GM12878 (cell line): ENCODE data around the gene FAM89A. TPM values are rescaled to one million over a fixed set of nuclear protein-coding genes. Genes with fewer than 3 reads are reported as not detected.

Experiments used
- BACH1 ChIP-seq: fragments of 450-650 bp; IDR thresholded peaks from 2 replicates; pipeline ENCODE4 v1.6.1; 2017; ENCODE audit warnings: mild to moderate bottlenecking, borderline replicate concordance
- BHLHE40 ChIP-seq, 2 experiments: fragments of 450-650 bp in 1 of 2; IDR thresholded peaks; 2 replicates each; pipeline ENCODE4 v1.6.1; 2011 to 2017; ENCODE audit warnings: low read depth in 2 of 2, borderline replicate concordance in 1 of 2, improper control_type of control experiment in 1 of 2, low read length in 1 of 2, mild to moderate bottlenecking in 1 of 2
- CEBPZ ChIP-seq: fragments of 150-350 bp; IDR thresholded peaks from 2 replicates; pipeline ENCODE4 v1.6.1; 2016; ENCODE audit warnings: low read depth, low read length
- CREB1 ChIP-seq: IDR thresholded peaks from 2 replicates; pipeline ENCODE4 v1.6.1; 2012; ENCODE audit warnings: low read depth, mild to moderate bottlenecking, inconsistent platforms
- CREM ChIP-seq: IDR thresholded peaks from 2 replicates; pipeline ENCODE4 v1.6.1; 2014; ENCODE audit warnings: antibody characterized with exemption, low read depth
- E2F4 ChIP-seq: IDR thresholded peaks from 2 replicates; pipeline ENCODE4 v1.6.1; 2012; ENCODE audit warnings: low read depth, low read length, improper control_type of control experiment
- E4F1 ChIP-seq: fragments of 450-650 bp; IDR thresholded peaks from 2 replicates; pipeline ENCODE4 v1.6.1; 2018; ENCODE audit warnings: borderline replicate concordance, mild to moderate bottlenecking; ENCODE audit not compliant: partially characterized antibody
- HSF1 ChIP-seq: fragments of 150-350 bp; IDR thresholded peaks from 2 replicates; pipeline ENCODE4 v1.6.1; 2014; ENCODE audit warnings: mild to moderate bottlenecking, low read depth, low read length
- JUNB ChIP-seq: IDR thresholded peaks from 2 replicates; pipeline ENCODE4 v1.6.1; 2016; ENCODE audit warnings: antibody characterized with exemption, mild to moderate bottlenecking
- MTA2 ChIP-seq: fragments of 450-650 bp; IDR thresholded peaks from 2 replicates; pipeline ENCODE4 v1.6.1; 2016; ENCODE audit warnings: low read depth, mild to moderate bottlenecking, moderate library complexity
- MTA3 ChIP-seq: IDR thresholded peaks from 2 replicates; pipeline ENCODE4 v1.6.1; 2012; ENCODE audit warnings: low read length, inconsistent platforms, borderline replicate concordance
- RBBP5 ChIP-seq: fragments of 200-600 bp; sonication (generic); conservative IDR thresholded peaks from 2 replicates; pipeline ENCODE4 v1.6.1; 2016
- RELA ChIP-seq: fragments of 450-650 bp; IDR thresholded peaks from 2 replicates; pipeline ENCODE4 v1.8.0; 2014; ENCODE audit warnings: borderline replicate concordance; ENCODE audit not compliant: partially characterized antibody
- SMAD5 ChIP-seq: IDR thresholded peaks from 2 replicates; pipeline ENCODE4 v1.6.1; 2016; ENCODE audit warnings: antibody characterized with exemption, low read depth
- SREBF2 ChIP-seq: IDR thresholded peaks from 2 replicates; pipeline ENCODE4 v1.6.1; 2012; ENCODE audit warnings: mild to moderate bottlenecking, low read length
- SRF ChIP-seq, 2 experiments: IDR thresholded peaks; 2 replicates each; pipeline ENCODE4 v1.6.1; 2011; ENCODE audit warnings: low read depth in 2 of 2, low read length in 2 of 2, mild to moderate bottlenecking in 1 of 2, moderate library complexity in 1 of 2
- TARDBP ChIP-seq: IDR thresholded peaks from 2 replicates; pipeline ENCODE4 v1.6.1; 2016; ENCODE audit warnings: borderline replicate concordance
- TCF7 ChIP-seq: IDR thresholded peaks from 2 replicates; pipeline ENCODE4 v1.6.1; 2014; ENCODE audit warnings: antibody characterized with exemption, borderline replicate concordance
- ZBTB4 ChIP-seq: fragments of 450-650 bp; formaldehyde crosslinking; IDR thresholded peaks from 2 replicates; pipeline ENCODE4 v1.4.0; 2022; ENCODE audit warnings: mild to moderate bottlenecking, moderate library complexity
- ZNF217 ChIP-seq: fragments of 450-650 bp; IDR thresholded peaks from 2 replicates; pipeline ENCODE4 v1.6.1; 2017; ENCODE audit warnings: antibody characterized with exemption, mild to moderate bottlenecking
- polyA plus RNA-seq, 11 experiments: library from polyadenylated mRNA; depleted of rRNA in 4 of 11; unstranded in 6 of 11; stranded (reverse) in 5 of 11; fragments of >200 nt; fragmentation: Nextera tagmentation in 4 of 11; fragmentation: Illumina TruSeq in 1 of 11; extraction: Ambion mirVana in 4 of 11; extraction: Trizol in 1 of 11; gene quantifications; 1 replicate in 1 of 11; 2 replicates in 10 of 11; pipeline versions ENCODE4 v1.2.1 to v1.2.3, GENCODE V29; 2011 to 2016; ENCODE audit warnings: inconsistent platforms in 2 of 11, missing spikeins in 2 of 11, low read depth in 1 of 11
- total RNA-seq, 4 experiments: library from RNA; depleted of rRNA in 3 of 4; stranded (reverse); fragments of >200 nt in 3 of 4; fragmentation: Illumina TruSeq in 1 of 4; extraction: Trizol in 1 of 4; gene quantifications; 2 replicates each; pipeline versions ENCODE4 v1.2.1 to v1.2.3, GENCODE V29; 2013 to 2021

Gene FAM89A
- total and polyA plus RNA-seq, 10 of the 15 experiments (the other 5 are each of a cell fraction or from before 2014, with no cell fraction given) = 0.06 to 0.72 (median 0.14) TPM; not detected in 4

- no peak for TF ChIP-seq CEBPZ
- TF ChIP-seq HSF1 = no peak
- TF ChIP-seq BHLHE40 (IDR thresholded peaks at IDR 0.05; ENCODE audit: borderline replicate concordance in 1 of 2, low read depth in 2 of 2, low read length in 1 of 2) = no peak
- TF ChIP-seq ZBTB4 = no peak
- no peak for TF ChIP-seq E4F1
- TF ChIP-seq TCF7 = peak; percentile 56; the same call in 1 of the 2 replicates
- TF ChIP-seq E2F4 = no peak
- TF ChIP-seq MTA3 = no peak
- 0 out of 2 replicates have a peak, but pooled peaks have one; percentile 11 for TF ChIP-seq JUNB
- no peak for TF ChIP-seq TARDBP
- TF ChIP-seq SMAD5 = no peak
- no peak for TF ChIP-seq SREBF2
- no peak for TF ChIP-seq SRF (IDR thresholded peaks at IDR 0.05; ENCODE audit: low read depth in 2 of 2, low read length in 2 of 2)
- peak; percentile 56; the same call in 1 of the 2 replicates for TF ChIP-seq CREM
- TF ChIP-seq CREB1 = no peak
- peak; percentile 45; the same call in 1 of the 2 replicates for TF ChIP-seq MTA2
- no peak for TF ChIP-seq RELA
- no peak for TF ChIP-seq RBBP5
- no peak for TF ChIP-seq ZNF217
- TF ChIP-seq BACH1 = no peak
Observed at GRCh38 chr1:230972855-230973271, 67.2 kb downstream of the FAM89A start (continued).
